ENCODE results near the gene ZNF316. TPM values are rescaled to one million over a fixed set of nuclear protein-coding genes. Genes with fewer than 3 reads are reported as not detected.

The ZNF316 gene
- total RNA-seq, 1 experiment from 2014 or later: 48.9 TPM

DNA sequence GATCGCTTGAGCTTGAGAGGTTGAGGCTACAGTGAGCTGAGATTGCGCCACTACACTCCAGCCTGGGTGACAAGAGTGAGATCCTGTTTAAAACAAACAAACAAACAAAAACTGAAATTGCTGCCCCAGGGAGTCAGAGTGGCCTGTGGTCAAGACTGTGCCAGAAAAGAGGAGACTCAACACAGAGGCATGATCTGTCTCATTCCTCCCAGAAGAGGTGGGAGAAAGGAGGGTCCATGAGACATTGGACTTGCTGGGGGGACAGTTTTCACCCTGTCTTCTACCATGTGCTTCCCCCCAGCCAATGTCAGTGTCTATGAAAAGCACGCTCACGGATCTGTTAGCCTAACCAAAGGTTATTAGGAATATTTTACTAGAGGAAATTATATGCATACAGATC lies 18.5 kb upstream of the ZNF316 start:
- no peak overlapping the region for H3K4me3 Mint-ChIP-seq (ENCODE audit: low read depth, unreplicated experiment)
- peaks cover 15% of the 10 kb centered on the region for H3K4me1 Mint-ChIP-seq (ENCODE audit: low read depth, unreplicated experiment)
- TF ChIP-seq, protein P1, sequence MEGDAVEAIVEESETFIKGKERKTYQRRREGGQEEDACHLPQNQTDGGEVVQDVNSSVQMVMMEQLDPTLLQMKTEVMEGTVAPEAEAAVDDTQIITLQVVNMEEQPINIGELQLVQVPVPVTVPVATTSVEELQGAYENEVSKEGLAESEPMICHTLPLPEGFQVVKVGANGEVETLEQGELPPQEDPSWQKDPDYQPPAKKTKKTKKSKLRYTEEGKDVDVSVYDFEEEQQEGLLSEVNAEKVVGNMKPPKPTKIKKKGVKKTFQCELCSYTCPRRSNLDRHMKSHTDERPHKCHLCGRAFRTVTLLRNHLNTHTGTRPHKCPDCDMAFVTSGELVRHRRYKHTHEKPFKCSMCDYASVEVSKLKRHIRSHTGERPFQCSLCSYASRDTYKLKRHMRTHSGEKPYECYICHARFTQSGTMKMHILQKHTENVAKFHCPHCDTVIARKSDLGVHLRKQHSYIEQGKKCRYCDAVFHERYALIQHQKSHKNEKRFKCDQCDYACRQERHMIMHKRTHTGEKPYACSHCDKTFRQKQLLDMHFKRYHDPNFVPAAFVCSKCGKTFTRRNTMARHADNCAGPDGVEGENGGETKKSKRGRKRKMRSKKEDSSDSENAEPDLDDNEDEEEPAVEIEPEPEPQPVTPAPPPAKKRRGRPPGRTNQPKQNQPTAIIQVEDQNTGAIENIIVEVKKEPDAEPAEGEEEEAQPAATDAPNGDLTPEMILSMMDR (IDR thresholded peaks at IDR 0.05; ENCODE audit: unreplicated experiment): no peak
- intact Hi-C loops (cut with micrococcal nuclease; ENCODE audit: unreplicated experiment): loop anchor here (10.0 kb wide), 1 partner anchor 256 kb away; no protein-coding TSS in a partner anchor
- BruUV-seq (replicated peaks): no TSS peak
- H3K27ac Mint-ChIP-seq (ENCODE audit: unreplicated experiment): no peak overlapping the region
- no peak for DNase-seq
- peaks cover 30% of the 10 kb centered on the region for H3K36me3 Mint-ChIP-seq (ENCODE audit: insufficient read depth, unreplicated experiment)
- H3K27me3 Mint-ChIP-seq (ENCODE audit: unreplicated experiment): peaks cover 16% of the 10 kb centered on the region
- no peaks in the 10 kb centered on the region for H3K9me3 Mint-ChIP-seq (ENCODE audit: low read depth, unreplicated experiment)
- CTCF ChIA-PET: no interaction called here

DNA sequence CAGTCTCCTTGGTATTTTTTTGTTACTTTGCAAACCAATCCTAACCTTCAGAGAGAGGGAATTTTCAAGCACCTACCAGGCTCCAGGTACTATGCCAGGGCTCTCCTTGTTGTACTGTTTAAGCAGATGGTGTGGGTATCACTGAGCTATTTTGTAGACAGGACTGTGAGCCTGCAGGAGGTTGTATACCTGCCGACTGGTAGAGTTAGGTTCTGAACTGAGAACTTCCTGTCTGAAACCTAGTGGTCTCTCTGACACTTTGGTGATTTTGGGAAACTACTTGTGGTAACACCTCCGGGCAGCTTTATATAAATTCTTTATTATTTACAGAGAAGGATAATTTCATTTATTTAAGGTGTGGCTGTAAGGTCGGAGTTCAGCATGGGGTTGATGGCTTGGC lies 17.2 kb upstream of the ZNF316 start:
- H3K4me1 Mint-ChIP-seq (ENCODE audit: low read depth, unreplicated experiment): peaks cover 8% of the 10 kb centered on the region
- no peak overlapping the region for H3K4me3 Mint-ChIP-seq (ENCODE audit: low read depth, unreplicated experiment)
- H3K27ac Mint-ChIP-seq (ENCODE audit: unreplicated experiment): no peak overlapping the region
- intact Hi-C loops (cut with micrococcal nuclease; ENCODE audit: unreplicated experiment): loop anchor here (10.0 kb wide), 1 partner anchor 255 kb away; no protein-coding TSS in a partner anchor
- H3K9me3 Mint-ChIP-seq (ENCODE audit: low read depth, unreplicated experiment): no peaks in the 10 kb centered on the region
- peaks cover 3% of the 10 kb centered on the region for H3K27me3 Mint-ChIP-seq (ENCODE audit: unreplicated experiment)
- no peak for DNase-seq
- TF ChIP-seq, protein P1 (IDR thresholded peaks at IDR 0.05; ENCODE audit: unreplicated experiment): no peak
- peaks cover 24% of the 10 kb centered on the region for H3K36me3 Mint-ChIP-seq (ENCODE audit: insufficient read depth, unreplicated experiment)
- CTCF ChIA-PET: no interaction called here
- no TSS peak for BruUV-seq (replicated peaks)

DNA sequence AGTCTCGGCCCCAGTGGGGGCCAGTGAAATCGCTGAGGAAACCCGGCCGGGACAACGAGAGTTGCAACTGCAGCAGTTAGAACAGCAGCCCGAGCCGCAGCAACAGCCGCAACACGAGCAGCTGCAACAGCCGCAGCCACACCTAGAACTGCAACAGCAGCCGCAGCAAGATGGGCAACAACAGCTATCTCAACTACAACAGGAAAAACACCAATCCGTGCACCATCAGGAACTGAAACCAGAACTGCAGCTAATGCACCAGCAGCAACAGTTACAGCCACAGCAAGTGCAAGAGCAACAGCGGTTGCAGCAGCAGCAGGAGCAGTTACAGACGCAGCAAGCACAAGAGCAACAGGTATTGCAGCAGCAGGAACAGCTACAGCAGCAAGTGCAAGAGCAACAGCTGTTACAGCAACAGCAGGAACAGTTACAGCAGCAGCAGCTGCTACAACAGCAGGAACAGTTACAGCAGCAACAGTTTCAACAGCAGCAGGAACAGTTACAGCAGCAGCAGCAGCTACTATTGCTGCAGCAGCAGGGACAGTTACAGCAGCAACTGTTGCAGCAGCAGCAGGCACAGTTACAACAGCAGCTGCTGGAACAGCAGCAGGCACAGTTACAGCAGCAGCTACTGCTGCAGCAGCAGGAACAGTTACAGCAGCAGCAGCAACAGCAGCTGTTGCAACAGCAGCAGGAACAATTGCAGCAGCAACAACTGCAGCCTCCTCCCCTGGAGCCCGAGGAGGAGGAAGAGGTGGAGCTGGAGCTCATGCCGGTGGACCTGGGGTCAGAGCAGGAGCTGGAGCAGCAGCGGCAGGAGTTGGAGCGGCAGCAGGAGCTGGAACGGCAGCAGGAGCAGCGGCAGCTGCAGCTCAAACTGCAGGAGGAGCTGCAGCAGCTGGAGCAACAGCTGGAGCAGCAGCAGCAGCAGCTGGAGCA lies 15.7 kb upstream of the ZNF316 start:
- H3K36me3 Mint-ChIP-seq (ENCODE audit: insufficient read depth, unreplicated experiment): peaks cover 16% of the 10 kb centered on the region
- CTCF ChIA-PET: no interaction called here
- TF ChIP-seq, protein P1 (IDR thresholded peaks at IDR 0.05; ENCODE audit: unreplicated experiment): no peak
- H3K27me3 Mint-ChIP-seq (ENCODE audit: unreplicated experiment): no peaks in the 10 kb centered on the region
- intact Hi-C loops (cut with micrococcal nuclease; ENCODE audit: unreplicated experiment): no loop called here
- H3K27ac Mint-ChIP-seq (ENCODE audit: unreplicated experiment): no peak overlapping the region
- H3K9me3 Mint-ChIP-seq (ENCODE audit: low read depth, unreplicated experiment): no peaks in the 10 kb centered on the region
- DNase-seq: no peak
- H3K4me1 Mint-ChIP-seq (ENCODE audit: low read depth, unreplicated experiment): peaks cover 1% of the 10 kb centered on the region
- no peak overlapping the region for H3K4me3 Mint-ChIP-seq (ENCODE audit: low read depth, unreplicated experiment)
- BruUV-seq (replicated peaks): no TSS peak

DNA sequence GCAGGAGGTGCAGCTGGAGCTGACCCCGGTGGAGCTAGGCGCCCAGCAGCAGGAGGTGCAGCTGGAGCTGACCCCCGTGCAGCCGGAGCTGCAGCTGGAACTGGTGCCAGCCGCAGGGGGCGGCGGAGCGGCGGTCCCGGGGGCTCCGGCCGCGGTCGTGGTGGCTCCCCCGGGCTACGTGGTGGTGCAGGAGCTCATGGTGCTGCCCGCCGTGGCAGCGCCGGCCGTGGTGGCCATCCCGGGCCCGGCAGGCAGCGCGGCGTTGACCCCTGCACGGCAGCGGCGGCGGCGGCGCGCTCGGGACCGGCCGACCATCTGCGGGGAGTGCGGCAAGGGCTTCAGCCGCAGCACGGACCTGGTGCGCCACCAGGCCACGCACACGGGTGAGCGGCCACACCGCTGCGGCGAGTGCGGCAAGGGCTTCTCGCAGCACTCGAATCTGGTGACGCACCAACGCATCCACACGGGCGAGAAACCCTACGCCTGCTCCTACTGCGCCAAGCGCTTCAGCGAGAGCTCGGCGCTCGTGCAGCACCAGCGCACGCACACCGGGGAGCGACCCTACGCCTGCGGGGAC lies 14.9 kb upstream of the ZNF316 start:
- Mint-ChIP-seq H3K4me1 (ENCODE audit: low read depth, unreplicated experiment) (no peaks in the 10 kb centered on the region), H3K4me3 (ENCODE audit: low read depth, unreplicated experiment) (no peak overlapping the region), H3K9me3 (ENCODE audit: low read depth, unreplicated experiment) (no peaks in the 10 kb centered on the region), H3K27me3 (ENCODE audit: unreplicated experiment) (no peaks in the 10 kb centered on the region), H3K27ac (ENCODE audit: unreplicated experiment) (no peak overlapping the region), H3K36me3 (ENCODE audit: insufficient read depth, unreplicated experiment) (peaks cover 15% of the 10 kb centered on the region)
- intact Hi-C loops (cut with micrococcal nuclease; ENCODE audit: unreplicated experiment): no loop called here
- BruUV-seq (replicated peaks): no TSS peak
- TF ChIP-seq, protein P1 (IDR thresholded peaks at IDR 0.05; ENCODE audit: unreplicated experiment): no peak
- DNase-seq: no peak
- CTCF ChIA-PET: no interaction called here

All from Calu3 (cell line).